Fibroblast of pulmonary artery (primary cell): ENCODE data around the gene HS3ST4.

Source experiments
- DNase-seq: peaks from one replicate; pipeline ENCODE4 v3.0.0-alpha.2; 2010; ENCODE audit warnings: low read depth
- H3K4me3 ChIP-seq: replicated peaks from 2 replicates; pipeline ENCODE4 v1.5.1; 2011; ENCODE audit warnings: low read depth, mild to moderate bottlenecking, control low read depth, low read length, moderate library complexity
- TF ChIP-seq, protein P1 (sequence below): IDR thresholded peaks from 2 replicates; pipeline ENCODE4 v1.5.1; 2011; ENCODE audit warnings: mild to moderate bottlenecking, control low read depth, low read length, inconsistent platforms; ENCODE audit errors: missing control alignments

The HS3ST4 gene

DNA sequence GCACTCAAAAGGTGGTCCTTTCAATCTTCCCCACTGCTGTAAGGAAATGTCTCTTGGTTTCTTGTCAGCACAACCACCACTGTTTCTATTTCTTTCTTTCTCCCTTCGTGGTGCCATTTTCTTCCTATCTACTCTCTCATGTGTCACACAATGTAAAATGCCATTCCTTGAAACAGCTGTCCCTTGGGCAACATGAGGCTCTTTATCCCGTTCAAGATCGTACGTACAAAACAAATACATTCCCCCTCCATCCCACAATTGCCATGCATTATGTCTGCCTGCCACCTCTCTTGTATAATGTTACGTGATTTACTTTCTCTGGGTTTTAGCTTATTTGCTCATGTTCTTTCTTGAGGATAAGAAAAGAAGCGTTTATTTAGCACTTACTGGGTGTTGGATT lies 410.6 kb downstream of the HS3ST4 start:
- DNase-seq: no peak
- TF ChIP-seq, protein P1, sequence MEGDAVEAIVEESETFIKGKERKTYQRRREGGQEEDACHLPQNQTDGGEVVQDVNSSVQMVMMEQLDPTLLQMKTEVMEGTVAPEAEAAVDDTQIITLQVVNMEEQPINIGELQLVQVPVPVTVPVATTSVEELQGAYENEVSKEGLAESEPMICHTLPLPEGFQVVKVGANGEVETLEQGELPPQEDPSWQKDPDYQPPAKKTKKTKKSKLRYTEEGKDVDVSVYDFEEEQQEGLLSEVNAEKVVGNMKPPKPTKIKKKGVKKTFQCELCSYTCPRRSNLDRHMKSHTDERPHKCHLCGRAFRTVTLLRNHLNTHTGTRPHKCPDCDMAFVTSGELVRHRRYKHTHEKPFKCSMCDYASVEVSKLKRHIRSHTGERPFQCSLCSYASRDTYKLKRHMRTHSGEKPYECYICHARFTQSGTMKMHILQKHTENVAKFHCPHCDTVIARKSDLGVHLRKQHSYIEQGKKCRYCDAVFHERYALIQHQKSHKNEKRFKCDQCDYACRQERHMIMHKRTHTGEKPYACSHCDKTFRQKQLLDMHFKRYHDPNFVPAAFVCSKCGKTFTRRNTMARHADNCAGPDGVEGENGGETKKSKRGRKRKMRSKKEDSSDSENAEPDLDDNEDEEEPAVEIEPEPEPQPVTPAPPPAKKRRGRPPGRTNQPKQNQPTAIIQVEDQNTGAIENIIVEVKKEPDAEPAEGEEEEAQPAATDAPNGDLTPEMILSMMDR: no peak
- H3K4me3 ChIP-seq: no peak overlapping the region

GRCh38 chr16:26108836-26109505 lies 417.2 kb downstream of the HS3ST4 start:
- DNase-seq: no peak
- TF ChIP-seq, protein P1: no peak
- H3K4me3 ChIP-seq: no peak overlapping the region

DNA sequence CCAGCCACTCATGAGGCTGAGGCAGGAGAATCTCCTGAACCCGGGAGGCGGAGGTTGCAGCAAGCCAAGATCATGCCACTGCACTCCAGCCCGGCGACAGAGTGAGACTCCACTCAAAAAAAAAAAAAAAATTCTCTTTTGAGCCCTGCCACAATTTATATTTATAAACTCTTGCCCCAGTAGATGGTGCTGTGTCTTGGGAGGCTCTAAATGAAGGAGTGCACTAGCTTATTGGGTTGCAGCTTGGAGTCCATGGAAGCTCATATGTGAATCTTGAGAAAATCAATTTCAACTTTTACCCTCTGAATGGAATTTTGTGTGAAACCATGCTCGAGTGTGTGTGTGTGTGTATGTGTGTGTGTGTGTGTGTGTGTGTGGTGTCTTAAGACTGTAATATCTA lies 420.1 kb downstream of the HS3ST4 start:
- TF ChIP-seq, protein P1: no peak
- DNase-seq: no peak
- no peak overlapping the region for H3K4me3 ChIP-seq

DNA sequence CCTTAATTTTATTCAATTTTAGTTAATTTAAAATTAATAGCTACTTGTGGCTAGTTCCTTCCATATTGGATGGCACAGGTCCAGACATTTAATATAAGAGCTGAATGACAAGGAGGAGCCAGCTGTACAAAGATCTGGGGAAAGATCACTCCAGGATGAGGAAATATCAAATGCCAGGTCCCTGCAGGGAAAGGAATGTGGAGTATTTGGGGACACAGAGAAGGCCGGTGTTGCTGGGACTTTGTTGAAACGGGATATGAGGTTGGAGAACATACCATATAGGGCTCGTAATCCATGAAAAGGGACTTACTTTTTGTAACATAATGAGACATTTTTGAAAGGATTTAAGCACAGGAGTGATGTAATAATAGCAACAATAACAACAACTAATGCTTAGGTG lies 426.8 kb downstream of the HS3ST4 start:
- TF ChIP-seq, protein P1: no peak
- DNase-seq: no peak
- no peak overlapping the region for H3K4me3 ChIP-seq

GRCh38 chr16:26120729-26121128 lies 429.0 kb downstream of the HS3ST4 start:
- no peak for DNase-seq
- H3K4me3 ChIP-seq: no peak overlapping the region
- TF ChIP-seq, protein P1: no peak

DNA sequence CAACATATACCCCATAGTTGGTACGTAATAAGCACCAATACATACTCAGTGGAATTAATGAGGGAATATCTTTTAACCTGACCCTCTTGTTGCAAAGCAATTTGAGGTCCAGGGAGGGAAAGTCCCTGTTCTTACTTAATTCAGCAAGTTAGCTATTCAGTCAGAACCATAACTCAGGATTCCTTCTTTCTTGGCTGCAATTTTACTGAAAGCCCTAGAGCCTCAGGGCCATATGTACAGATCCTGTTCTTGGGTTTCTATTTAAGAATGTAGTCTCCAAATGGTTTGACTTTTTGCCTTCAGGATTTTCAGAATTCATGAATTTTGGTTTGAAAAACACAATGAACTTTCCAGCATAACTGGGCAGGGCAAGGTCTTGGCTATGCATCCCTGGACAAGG lies 436.5 kb downstream of the HS3ST4 start:
- H3K4me3 ChIP-seq: no peak overlapping the region
- no peak for DNase-seq
- TF ChIP-seq, protein P1: no peak

GRCh38 chr16:26129997-26130396 lies 438.2 kb downstream of the HS3ST4 start:
- TF ChIP-seq, protein P1: no peak
- DNase-seq: no peak
- no peak overlapping the region for H3K4me3 ChIP-seq
